Urothelium cell line (cell line): Measurements from ENCODE around the gene SKAP1.
A peak's percentile ranks its signal among the peaks of the same experiment; 100 is the strongest.

Experiments used
- DNase-seq: peaks from one replicate; pipeline ENCODE4 v3.0.0; 2011; ENCODE audit warnings: low spot score, mixed read lengths
- FAIRE-seq: peaks from 2 replicates; lab custom pipeline; 2011; peaks lifted over from hg19 to GRCh38; lab: Jason Lieb, UNC

The SKAP1 gene

DNA sequence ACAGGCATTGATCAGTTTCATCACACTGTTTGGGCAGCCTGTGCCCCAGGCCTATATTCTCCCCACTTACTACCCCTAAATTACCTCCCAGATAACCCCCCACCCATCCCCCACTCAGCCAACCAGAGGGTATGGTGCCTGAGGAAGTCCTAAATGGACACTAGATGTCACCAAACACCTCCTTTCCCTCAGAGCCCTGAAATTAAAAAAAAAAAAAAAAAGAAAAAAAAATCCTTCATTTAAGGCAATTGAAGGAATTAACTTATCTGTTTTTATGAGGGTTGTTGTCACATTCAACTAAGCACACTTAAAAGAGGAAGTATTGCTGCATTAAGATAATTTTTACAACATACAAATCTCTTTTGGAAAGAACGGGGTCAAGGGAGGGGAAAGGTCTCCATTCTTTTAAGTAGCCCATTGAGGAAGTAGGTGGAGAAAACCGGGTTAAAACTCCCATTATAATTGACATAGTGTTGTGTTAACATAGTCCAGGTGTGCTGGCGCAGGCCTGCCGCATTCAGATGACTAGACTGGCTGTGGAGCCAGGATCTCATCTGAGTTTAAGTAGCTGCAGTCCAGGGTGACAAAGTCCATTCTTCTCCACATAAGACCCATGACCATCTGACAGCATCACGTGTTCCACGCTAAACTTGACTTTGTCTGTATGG lies 276.2 kb downstream of the SKAP1 start:
- FAIRE-seq, result peak; percentile 56
- peak; percentile 71 for DNase-seq

DNA sequence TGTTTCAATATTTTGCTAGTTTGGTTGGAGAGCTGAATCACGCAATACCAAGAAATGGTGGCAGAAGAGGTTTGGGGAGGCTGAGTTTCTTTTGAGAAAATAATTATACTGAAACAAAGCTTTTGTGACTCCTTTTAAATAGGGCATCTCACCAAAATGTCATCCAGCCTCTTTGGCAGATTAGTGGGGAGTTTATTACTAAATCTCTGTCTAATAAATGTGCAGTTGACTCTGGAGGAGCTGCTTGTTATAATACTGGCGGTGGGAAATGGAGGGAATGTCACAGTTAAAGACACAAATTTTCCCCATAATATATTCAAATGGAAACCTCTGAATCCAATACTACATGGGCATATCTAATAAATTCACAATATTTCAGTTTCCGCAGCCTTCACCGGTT lies 277.7 kb downstream of the SKAP1 start:
- no peak for FAIRE-seq
- DNase-seq, result no peak

- FAIRE-seq (no peak), DNase-seq (no peak)
Observed at GRCh38 chr17:48151220-48151619, 278.8 kb downstream of the SKAP1 start.

DNA sequence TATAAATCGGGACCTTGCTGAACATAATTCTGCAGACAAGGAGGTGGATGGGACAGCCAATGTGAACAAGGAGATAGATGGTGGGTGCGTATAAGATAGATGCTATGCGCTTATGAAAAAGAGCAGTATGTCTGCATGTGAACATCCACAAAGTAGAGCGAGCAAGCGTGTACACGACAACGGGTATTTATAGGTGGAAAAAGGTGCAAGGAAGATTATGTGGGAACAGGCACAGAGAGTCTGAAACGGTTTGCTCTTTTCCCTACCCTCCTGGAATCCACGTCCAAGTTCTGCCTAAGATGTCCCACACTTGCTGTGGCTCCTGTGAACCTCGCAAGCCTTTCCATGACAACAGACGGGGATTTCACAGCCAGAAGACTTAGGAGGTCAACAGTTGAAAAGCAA lies 279.4 kb downstream of the SKAP1 start:
- FAIRE-seq, result no peak

GRCh38 chr17:48149787-48150463 lies 280.1 kb downstream of the SKAP1 start:
- DNase-seq, result no peak
- no peak for FAIRE-seq

More for the DNA sequence above, 279.4 kb downstream of the SKAP1 start:
- DNase-seq, result no peak

DNA sequence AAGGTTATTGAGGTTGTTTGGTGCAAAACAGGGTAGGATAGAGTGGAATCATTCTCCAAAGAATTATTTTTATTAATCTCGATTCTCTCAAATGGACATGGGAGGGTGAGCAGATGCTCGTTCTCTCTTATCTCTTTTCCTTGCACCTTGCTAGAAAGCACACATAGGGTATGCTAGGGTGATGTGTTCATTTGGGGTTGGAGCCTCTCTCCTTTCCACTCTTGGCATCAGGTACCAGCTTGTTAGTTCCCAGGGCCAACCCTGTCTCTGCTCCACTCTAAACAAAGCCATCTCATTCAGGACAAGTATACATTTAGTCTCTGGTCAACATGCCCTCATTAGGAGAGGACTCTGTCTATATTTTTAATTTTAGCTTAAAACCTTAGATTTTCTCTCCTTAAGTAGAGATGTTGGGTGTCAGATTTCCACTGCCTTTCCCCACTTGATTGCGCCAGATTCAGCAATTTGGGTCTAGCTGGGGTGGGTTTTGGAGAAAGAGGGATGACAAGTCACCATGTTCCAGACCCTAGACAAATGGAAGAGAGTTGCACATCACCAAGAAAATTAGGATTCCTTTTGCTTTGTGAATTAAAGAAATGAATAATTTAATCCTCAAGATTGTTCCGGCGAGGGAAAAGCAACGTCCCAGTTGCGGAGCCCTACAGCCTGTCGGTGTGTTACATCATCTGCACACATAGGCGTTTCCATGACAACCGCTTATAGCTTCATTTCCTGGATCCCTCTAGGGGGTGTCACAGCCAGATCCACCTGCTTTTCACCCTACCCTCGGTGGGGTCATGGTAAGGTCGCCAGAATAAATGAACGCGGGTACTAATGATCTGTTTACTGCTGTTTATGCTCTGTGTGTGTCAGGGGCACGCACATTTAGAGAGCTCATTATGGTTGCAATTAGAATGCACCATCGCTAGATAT lies 280.9 kb downstream of the SKAP1 start:
- FAIRE-seq, result no peak
- peak; percentile 39 for DNase-seq

DNA sequence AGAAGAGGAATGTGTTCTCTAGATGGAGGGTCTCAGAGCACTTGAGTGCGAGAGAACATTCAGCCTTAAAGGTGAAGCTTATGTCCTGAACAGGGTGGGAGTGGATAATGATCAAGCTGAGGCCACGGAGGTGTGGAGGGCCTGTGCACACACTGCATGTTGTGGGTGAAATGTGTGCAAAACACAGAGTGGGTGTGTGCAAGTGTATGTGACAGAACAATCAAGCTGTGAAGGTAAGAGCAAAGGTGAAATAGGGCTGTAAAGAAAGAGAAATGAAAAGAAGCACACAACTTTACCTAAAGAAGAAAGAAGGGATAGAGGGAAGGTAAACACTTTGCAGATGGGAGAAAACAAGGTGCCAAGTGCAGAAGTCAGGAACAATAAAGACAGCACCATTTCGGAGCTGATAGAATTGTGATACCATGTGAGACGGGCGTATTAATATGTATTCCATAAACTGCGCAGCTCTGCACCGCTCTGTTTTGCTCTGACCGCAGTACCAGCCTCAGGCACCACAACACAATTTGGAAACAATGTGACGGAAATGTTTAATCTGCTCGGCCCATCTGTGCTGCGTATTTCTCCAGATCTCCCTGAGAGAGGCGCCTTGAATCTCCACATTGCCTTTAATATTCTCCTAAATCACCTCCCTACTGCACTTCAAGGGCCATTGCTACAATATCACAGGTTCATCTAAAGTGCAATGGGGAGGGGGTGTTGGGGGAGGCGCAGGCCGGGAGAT lies 281.8 kb downstream of the SKAP1 start:
- peak; percentile 52 for FAIRE-seq
- DNase-seq, result no peak

- no peak for DNase-seq
- no peak for FAIRE-seq
Observed at GRCh38 chr17:48144976-48145798, 284.8 kb downstream of the SKAP1 start.

GRCh38 chr17:48144231-48144630 lies 285.8 kb downstream of the SKAP1 start:
- DNase-seq, result no peak
- no peak for FAIRE-seq

- FAIRE-seq (no peak), DNase-seq (no peak)
Observed at GRCh38 chr17:48143629-48144028, 286.4 kb downstream of the SKAP1 start.

GRCh38 chr17:48139944-48140343 lies 290.1 kb downstream of the SKAP1 start:
- FAIRE-seq (no peak), DNase-seq (no peak)

DNA sequence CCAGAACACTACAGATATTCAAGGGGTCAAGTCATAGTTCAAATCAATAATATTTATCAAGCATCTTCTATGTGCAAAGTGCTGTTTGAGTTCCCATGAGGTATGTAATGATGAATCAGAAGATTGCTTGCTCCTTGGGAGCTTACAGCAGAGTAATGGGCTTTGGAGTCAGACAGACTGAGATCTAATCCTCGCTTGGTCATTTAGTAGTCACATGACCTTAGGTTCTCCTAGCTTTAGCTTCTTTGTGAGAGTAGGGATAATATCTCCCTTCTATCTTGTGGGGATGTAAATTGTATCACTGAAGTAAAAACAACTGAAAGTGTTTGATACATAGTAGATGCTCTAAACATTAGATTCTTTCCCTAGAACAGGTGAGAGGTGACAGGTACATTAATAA lies 292.4 kb downstream of the SKAP1 start:
- DNase-seq (no peak), FAIRE-seq (no peak)

DNA sequence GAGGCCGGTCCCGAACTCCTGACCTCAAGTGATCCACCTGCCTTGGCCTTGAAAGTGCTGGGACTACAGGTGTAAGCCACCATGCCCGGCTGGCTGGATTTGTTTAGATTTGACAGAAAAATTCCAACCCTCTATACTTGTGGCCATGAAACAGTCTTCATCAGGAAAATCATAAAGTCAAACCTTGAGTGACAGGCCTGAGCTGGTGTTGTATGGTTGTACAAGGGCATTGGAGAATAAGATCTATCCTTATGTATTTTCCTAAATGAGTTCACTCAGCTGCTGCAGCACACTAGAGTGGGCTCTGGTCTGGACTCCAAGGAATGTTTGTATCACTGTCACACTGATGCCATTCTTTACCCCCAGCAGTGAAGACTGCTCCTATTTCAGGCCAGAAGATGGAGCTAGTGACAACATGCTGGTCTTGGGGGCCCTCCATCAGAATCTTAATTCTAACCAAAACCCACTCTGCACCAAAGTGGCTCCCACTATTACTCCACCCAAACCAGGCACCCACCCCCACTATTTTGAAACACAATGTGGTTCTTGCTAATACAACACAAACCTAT lies 295.0 kb downstream of the SKAP1 start:
- no peak for FAIRE-seq

DNA sequence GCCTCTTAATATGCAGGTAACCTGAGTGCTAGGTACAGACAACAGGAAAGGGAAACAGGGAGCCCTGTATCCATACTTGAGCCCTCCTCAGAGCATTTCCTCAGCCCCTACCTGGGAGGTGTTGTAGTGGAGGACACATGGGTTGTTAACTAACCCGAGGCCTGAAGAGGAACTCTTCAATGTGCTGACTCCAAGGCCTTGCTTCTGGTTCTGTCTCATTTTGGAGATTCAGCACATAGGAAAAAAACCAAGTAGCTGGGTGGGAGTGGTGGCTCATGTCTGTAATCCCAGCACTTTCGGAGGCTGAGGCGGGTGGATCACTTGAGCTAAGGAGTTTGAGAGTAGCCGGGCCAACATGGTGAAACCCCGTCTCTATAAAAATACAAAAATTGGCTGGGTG lies 297.6 kb downstream of the SKAP1 start:
- FAIRE-seq (no peak), DNase-seq (no peak)

More for the DNA sequence above, 295.0 kb downstream of the SKAP1 start:
- DNase-seq, result no peak

DNA sequence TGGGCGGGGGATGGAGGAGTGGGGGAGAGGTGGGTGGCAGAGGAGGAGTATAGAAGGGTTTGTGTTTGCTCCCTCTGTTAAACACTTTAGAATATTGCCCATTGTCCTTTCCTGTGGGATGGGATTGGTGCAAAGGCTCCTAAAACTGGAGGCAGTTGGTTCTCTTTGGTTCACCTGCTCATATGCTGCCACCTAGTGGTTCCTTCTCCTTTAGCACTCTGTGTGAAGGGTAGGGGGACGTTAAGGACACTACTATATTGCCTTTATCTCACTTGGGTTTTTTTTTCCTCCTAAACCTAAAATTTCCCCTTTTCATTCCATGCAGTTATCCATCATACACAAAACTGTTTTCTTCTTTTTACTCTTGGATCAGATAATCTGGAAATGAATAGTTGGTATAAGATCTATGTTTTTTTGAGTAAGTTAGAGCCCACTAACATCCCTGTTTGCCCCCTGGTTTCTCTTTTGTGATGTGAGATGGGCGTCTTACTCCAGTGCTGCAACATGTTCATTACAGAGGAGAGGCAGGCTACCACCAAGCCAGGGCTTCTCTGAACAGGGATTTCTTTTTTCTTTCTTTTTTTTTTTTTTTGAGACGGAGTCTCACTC lies 298.7 kb downstream of the SKAP1 start:
- no peak for FAIRE-seq
- DNase-seq, result peak; percentile 71

- no peak for FAIRE-seq
- no peak for DNase-seq
Observed at GRCh38 chr17:48129981-48130380, 300.0 kb downstream of the SKAP1 start.

GRCh38 chr17:48128400-48128799 lies 301.6 kb downstream of the SKAP1 start:
- DNase-seq (no peak), FAIRE-seq (no peak)

DNA sequence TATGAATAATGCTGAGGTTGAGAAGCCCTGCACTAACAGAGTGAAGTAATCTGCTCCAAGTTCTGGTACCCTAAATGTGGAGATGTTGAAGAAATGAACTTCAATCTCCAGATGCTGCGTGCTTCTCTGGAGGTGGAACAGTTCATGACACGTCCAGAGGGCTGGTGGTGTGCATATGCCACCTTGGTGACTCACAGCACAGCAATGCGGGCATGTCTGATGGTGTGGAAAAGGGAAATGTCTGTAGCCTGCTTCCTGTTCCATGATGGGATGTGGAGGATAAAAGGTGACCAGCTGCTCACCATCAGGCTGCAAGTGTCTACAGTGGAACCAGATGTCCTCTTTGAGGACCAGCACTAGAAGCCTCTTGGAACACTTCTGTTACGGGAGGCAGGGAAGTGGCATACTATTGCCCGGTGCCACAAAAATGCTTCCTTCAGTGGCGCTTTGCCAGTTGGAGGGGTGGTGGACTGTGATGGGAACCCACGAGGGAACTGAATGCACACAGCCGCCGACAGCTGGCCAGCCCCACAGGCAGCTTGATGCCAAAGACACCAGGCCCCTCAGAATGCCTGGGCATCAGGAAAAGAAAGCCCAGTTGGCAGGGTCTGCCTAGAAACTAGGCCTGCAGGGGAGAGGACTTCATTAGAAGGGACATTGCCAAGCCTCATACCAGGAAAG lies 302.5 kb downstream of the SKAP1 start:
- DNase-seq (peak; percentile 88), FAIRE-seq (peak; percentile 98)

DNA sequence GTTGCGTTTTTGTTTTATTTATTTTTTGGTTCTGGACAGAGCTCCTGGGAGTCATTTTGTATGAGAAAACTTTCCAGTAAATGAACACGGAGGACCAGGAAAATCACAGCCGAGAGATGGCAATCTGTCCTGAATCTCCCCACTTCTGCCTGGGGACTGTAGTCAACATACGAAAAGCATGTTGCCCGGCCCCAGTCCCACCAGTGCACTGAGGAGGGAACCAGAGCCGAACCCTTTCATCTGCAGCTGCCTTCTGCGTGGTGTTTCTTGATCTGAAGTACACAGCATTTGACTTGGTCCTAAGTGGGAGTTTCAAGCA lies 303.5 kb downstream of the SKAP1 start:
- DNase-seq (no peak), FAIRE-seq (no peak)
